ENCODE data around the gene PWP2. TPM values are rescaled to one million over a fixed set of nuclear protein-coding genes. Genes with fewer than 3 reads are reported as not detected.
A peak's percentile ranks its signal among the peaks of the same experiment; 100 is the strongest.
"Not testable (repeated sequence)": the region's sequence is repeated elsewhere in the genome, so short reads cannot be mapped to it uniquely, and the experiment has no call there.

Gene PWP2
- total RNA-seq, 1 donor from 2014 or later = 26.0 TPM

DNA sequence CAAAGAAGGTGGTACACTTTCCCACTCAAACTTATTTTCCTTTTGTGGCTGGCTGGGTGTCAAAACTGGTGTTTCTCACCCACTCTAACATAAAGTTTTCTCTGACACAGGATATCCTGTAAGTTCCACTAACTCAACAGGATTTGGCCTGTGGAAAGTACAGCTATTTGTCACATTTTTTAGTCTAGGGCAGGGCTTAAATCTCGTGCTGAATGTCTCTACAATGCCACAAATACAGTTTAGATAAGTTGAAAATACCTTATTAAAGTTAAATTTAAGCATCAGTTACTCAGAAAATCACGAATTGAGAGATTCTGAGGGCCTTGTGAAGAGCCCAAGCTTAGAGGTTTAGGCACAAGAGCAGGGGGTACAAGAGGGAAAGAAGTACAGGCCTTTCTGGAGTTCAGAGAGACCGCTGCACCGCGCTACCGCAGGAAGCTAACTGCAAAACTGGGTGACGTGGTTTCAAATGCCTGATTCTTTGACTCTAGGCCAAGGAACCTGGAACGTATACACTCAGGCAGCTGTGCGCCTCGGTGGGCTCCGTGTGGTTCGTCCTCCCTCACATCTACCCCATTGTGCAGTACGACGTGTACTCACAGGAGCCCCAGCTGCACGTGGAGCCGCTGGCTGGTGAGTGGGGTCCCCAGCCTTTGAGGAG lies 23.4 kb upstream of the PWP2 start:
- peak; percentile 14 for DNase-seq

DNA sequence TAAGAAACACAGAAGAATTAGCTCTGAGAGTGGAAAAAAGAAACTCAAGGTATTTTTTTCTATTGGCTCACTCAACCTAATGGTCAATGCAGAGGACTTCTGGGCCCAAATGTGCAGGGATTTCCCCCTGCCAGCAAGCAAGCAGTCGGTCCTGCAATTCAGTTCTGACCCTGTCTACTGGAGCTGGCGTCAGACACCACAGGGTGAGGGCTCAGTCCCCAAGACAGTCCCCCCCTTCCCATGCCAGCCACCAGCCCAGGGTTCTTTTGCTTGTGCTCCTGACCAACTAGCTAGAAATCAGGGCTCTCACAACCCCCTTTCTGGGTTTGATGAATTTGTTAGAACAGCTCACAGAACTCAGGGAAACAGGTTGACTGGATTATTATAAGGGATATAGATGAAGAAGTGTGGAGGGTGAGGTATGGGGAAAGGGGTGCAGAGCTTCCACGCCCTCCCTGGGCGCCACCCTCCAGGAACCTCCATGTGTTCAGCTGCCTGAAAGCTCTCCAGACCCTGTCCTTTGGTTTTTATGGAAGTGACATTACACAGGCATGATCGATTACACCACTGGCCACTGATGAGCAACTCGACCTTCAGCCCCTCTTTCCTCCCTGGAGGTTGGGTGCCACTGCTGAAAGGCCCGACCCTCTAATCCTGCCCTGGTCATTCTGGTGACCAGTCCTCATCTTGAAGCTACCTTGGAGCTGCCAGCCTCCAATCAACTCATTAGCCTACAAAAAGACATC lies 22.5 kb upstream of the PWP2 start:
- DNase-seq = no peak

DNA sequence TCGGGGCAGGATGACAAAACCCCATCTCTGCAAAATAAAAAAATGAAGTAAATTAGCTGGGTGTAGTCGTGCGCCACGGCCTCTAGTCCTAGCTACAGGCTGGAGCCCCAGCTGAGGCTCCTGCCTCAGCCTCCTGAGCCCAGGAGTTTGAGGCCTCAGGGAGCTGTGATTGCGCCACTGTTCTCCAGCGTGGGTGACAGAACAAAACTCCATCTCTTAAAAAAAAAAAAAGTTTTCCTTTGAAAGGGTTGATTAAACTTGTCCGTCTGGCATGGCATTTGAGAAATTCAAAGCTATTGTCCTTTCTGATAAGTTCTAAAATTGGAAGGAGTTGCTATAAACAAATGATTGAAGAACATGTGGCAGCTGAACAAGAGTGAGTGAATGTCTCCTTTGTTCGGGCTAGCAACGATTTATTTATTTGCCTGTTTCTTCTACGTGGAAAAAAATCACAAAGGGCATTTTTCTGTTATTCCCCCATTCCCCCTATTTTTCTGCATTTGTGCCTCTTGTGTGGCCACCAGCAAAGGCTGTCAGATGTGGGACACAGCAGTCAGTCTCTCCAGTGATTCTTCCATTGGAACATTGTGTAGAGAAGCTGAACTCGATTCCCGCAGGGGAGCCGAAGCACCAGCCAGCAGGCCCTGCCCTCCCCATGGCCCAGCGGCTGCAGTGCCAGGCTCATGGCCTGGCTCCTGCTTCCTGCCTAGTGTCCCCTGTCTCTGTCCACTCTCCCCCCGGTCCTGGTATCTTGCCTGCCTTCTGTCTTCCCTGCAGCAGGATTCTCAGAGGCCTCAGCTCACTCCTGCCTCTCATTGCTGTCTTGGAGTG lies 21.5 kb upstream of the PWP2 start:
- no peak for DNase-seq

DNA sequence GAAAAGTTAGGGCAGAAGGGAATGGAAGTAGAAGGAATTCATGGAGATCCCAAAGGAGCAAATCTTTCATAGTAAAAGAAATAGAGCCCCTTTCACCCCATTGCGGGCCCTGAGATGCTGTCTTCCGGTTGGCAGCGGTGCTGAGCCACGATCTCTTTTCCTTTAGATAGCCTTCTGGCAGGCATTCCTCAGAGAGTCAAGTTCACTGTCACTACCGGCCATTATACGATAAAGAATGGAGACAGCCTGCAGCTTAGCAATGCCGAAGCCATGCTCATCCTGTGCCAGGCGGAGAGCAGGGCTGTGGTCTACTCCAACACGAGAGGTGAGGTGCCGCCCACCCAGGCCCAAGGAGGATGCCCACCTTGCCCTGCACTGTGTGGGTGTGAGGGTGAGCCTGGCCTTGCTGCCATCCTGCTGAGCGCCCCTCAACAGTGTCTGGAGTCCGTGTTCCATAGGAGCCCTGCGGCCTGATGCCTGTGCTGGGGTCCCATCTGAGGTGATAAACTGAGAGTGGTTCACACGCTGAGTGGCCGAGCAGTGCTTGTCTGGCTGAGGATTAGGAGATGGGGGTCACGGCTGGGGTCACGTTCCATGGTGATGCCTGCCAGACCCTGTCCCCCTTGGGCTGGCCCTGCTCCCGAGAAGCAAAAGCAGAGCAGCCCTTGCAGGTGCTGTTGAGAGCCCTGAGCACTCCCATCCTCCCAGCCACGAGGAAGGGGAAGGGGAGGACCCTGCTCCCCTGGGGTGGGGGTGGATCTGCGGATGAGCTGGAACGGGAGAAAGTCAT lies 20.4 kb upstream of the PWP2 start:
- no peak for DNase-seq

DNA sequence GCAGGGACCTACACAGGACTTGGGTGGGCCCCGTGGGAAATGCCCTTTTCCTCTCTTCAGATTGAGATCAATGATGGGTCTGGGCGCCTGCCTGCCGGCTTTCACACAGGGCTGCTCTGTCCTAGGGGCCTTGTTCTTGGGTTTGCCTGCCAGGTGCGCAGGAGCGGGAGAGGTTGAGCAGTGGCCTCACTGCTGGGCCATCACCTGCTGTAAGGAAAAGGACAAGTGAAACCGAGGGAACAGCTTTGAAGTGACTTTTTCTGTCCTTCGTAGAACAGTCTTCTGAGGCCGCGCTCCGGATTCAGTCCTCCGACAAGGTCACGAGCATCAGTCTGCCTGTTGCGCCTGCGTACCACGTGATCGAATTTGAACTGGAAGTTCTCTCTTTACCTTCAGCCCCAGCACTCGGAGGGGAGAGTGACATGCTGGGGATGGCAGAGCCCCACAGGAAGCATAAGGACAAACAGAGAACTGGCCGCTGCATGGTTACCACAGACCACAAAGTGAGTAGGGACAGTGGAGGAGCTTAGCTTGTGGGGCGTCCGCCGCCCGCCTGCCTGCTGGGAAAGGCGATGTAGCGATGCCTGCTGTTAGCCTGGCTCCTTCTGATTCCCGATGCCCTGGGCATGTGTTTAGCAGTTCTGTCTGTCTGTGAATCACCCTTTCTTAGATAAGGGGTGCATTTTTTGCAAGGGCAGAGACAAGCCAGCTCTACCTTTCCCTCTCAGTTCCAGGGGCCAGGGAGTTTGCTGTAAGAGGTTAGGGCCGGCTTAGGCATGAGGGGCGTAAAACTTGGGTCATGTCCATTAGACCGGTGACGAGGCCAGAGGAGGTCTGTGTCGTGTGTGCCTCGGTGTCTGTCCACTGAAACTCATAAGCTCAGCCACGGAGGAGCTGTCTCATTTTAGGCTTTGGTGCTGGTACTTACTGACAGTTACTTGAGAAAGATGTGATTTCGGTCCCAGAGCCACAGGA lies 19.5 kb upstream of the PWP2 start:
- no peak for DNase-seq

DNA sequence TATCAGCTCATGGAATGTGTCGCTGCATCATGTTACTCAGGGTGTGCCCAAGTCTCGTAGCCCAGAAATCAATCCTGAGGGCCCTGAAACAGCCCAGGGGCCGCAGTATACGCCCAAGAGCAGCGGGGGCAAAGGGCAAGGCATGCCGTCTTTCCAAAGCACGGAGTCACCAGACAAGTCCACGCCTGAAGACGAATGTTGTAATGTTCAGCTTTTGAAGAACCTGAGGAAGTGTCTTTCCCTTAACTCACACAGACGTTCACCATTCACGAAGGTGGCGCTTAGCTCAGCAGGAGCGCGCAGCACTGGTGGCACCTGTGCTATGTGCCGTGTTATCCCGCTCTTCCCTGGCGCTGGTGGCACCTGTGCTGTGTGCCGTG lies 18.8 kb upstream of the PWP2 start:
- no peak for DNase-seq

DNA sequence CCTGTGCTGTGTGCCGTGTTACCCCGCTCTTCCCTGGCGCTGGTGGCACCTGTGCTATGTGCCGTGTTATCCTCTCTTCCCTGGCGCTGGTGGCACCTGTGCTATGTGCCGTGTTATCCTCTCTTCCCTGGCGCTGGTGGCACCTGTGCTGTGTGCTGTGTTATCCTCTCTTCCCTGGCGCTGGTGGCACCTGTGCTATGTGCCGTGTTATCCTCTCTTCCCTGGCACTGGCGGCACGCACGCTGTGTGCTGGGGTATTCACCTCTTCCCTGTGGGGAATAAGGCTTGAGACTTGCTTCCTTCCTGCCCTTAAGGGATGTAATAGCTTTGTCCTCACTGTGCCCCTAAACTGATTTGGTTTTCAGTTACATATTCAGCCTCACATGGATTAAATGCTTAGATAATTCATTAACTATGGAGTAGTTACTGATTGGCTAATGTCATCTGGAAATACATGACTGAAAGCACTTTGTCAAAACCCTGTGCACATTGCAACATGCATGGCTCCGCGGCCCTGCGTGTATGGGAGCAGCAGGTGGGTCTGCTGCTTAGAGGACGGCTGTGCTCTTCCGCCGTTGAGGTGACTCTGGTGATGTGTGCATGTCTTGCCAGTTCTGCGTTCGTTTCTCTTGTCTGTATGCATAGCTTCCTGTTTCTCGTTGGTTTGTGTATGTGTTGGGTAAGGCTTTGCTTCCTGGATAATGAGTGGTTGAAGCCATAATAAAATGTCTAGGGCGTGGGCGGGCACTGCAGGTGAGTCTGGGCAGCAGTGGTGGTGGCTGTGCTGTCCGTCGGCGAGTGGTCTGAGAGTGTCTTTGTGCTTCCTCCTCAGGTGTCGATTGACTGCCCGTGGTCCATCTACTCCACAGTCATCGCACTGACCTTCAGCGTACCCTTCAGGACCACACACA lies 17.9 kb upstream of the PWP2 start:
- DNase-seq = no peak

DNA sequence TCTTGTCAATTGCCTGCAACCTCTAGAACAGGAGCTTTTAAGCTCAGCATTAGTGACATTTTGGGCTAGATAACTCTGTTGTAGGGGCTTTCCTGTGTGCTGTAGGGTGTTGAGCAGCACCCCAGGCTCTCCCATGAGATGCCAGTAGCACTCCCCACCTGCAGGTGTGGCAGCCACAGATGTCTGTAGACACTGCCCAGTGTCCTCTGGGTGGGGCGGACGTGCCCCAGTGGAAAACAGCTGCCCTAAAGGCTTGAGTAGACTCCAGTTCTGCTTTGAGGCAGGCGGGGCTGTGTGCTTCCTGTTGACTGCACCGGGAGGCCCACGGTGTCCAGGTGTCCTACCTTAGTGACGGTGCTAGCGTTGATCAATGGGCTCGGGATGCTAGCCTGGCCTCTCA lies 16.9 kb upstream of the PWP2 start:
- no peak for DNase-seq

DNA sequence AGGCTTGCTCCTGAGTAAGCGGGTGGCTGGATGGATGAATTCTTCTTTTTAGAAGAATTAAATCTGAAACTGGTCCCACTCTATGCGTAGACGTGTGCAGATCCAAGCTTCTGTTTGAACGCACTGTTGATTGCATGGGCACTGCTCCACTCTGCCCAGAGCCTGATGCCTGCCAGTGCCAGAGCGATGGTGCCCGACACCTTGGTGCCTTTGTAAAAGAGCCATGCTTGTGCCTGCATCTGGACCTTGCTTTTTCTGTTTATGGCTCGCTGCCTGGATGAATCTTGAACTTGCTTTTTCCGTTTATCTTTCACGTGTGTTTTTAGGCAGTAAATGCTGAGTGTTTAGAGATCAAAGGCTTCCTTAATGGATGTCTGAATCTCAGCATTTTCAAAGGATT lies 15.0 kb upstream of the PWP2 start:
- DNase-seq = no peak

DNA sequence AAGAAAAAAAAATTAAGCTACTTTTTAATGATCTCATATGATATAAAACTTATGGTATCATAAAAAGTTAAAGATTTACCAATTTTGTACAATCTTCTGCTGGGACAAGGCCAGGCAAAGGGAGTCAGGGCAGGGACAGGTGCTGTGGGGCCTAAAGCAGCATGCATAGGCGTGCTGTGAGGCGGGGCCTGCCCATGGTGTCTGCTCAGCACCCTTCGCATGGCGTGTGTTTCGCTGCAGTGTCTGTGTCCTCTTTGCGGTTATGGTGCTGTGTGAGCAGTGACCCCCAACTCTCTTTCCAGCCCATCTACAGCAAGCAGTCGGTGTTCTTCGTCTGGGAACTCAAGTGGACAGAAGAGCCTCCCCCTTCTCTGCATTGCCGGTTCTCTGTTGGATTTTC lies 13.4 kb upstream of the PWP2 start:
- peak; percentile 41 for DNase-seq

DNA sequence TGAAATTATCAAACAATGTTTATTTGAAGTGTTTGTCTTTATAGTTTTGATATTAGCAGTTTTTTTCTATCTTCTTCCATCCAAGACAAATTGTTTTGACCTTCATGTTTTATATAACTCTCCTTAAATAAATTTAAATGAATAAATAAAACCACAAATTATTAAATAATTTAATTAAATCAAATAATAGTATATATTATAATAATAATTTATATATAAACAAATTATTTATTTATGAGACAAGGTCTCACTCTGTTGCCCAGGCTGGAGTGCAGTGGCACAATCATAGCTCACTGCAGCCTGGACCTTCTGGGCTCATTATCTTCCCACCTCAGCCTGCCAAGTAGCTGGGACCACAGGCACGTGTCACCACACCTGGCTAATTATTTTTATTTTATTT lies 12.4 kb upstream of the PWP2 start:
- no peak for DNase-seq

DNA sequence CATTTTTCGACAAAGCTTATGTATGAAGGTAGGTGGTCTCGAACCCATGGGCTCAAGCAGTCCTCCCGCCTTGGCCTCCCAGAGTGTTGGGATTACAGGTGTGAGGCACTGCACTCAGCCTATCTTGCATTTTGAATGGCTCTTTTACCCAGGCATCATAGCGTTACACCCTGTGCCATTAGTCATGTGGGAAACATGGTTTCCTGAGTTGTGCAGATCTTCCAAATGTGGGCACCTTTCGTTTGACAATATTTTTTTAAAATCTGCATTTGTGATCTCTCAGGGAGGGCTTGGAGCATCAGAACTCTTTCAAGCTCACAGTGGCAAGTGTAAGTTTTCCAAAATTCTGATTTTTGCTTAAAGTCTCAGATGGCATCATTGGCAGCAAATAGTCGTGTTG lies 8.7 kb upstream of the PWP2 start:
- DNase-seq = not testable (repeated sequence)

DNA sequence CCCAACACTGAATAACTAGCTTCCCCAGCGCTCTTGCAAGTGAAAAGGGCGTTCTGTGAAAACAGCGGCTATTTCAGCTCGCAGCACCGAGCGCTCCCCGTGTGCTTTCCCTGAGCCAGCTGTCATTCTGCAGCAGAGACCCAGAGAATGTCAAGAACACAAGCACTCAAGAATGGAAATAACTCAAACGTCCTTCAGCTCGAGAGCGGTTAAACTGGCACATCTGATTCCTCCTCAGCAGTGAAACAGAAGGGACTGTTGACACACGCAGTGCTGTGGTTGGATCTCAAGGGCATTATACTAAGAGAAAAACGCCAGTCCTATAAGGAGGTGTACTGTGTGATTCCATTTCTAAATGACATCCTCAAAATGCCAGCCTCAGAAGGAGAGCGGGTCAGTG lies 8.2 kb upstream of the PWP2 start:
- not testable (repeated sequence) for DNase-seq

DNA sequence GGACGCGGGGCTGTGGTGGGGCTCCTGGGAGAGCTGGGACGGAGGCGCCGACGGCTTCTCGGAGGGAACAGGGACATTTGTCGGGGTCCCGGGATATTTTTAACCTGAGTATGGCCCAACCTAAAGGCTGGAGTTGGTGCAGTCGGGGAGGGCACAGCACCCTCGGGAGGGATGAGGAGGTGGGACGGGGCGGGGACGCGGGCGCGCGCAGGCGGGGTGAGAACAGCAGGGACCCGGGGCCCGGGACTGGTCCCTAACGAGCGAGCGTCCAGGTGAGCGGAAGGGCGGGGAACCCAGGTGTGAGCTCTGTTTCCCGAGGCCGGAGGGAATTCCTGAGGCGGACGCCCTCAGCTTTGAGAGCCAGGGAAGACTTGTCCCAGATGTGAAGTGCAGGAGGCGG lies 390 bp downstream of the PWP2 start:
- DNase-seq = not testable (repeated sequence)

DNA sequence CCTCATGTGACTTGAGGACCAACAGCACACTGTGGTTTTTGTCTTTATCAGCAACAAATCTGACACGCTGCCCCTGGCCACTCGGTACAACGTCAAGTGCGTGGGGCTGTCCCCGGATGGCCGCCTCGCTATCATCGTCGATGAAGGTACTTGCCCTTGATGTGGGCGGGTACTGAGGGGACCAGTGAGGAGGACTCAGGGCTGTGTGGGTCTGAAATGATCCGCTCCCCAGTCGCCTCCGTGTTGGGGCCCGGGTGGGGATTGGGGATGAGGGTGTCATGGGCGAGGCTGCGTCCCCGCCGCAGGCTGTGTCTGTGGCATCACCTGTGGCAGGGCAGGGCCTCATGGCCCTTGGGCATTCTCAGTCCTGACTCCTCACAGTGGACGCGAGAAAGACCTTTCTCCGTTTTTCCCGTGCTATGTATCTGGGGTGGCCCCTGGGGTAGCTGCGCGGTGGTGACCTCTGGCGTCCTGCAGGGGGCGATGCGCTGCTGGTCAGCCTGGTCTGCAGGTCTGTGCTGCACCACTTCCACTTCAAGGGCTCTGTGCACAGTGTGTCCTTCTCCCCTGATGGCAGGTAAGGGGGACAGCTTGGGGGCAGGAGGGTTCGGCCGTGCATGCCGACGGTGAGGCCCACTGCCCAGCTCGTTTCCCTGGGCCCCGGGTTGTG lies 6.6 kb downstream of the PWP2 start:
- not testable (repeated sequence) for DNase-seq

DNA sequence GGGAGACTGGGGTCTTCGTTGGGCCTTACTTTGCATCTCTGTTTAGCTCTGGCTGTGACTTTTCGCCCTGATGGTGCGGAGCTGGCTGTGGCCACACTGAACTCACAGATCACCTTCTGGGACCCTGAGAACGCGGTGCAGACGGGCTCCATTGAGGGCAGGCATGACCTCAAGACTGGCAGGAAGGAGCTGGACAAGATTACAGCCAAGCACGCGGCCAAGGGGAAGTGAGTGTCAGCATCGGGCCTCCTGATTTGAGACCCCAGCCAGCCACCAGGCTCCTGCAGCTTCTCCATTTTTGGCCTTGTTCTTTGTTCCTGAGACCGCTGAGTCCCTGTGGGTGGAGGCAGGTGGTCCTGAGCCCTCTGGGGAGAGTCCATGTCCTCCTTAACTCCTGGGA lies 14.9 kb downstream of the PWP2 start:
- DNase-seq = not testable (repeated sequence)

DNA sequence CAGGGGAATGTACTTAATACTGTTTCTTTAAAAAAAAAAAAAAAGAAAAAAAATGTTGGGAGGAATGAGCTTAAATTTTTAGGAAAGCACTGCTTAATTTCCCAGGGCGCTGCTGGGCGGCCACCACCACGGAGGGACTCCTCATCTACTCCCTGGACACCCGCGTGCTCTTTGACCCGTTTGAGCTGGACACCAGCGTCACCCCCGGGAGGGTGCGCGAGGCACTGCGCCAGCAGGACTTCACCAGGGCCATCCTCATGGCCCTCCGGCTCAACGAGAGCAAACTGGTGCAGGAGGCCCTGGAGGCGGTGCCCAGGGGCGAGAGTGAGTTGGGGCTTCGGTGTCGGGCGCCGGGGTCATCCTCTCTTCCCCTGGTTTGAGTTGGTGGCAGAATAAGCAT lies 20.6 kb downstream of the PWP2 start:
- DNase-seq = not testable (repeated sequence)

DNA sequence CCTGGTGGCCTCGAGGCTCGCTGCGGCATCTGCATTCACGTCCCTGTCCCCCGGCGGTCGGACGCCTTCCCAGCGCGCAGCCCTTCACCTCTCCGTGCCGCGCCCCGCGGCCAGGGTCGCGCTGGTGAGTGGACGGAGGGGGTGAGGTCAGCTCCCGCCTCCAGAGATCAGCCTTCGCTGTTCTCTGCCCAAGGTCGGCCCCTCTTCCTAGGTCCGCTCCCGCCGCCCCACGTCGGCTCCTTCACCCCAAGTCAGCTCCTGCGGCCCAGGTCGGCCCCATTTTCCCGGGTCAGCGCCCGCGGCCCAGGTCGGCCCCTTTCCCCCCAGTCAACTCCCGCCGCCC lies 26.5 kb downstream of the PWP2 start:
- DNase-seq = not testable (repeated sequence)

DNA sequence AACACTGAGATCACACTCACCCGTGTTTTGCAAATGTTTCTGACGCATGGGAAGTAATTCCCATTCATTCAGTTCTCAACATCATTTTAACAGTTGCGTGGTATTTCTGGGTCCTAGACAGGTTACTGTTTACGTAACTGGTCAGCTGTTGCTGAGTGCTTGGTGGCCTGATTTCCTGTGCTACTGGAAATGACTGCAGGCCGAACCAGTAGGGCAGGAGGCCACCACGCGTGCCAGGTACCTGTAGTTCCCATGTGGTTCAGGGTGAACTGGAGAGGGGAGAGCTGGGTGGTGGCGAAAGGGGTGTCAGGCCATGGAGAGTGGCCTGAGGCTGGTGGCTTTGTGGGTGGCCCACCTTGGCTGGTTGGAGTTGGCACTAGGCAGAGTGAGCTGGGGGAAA lies 27.5 kb downstream of the PWP2 start:
- DNase-seq = not testable (repeated sequence)

DNA sequence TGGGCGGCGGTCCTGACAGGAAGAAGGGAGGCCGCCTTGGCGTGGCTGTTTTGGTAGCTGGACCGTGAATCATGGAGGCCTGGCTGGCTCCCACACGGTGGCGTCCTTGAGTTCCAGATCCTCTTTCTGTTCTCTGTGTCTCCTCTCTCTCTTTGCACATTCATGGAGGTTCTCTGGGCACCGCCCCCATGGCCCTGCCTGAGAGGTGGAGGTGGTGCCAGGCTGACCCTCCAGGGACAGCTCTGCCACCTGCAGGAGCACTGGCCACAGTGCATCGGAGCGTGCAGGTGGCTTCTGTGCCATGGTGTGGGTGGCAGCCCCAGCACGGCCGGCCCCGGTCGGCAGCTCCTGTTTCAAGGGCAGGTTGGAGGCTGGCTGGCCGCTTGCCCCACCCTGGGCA lies 30.8 kb downstream of the PWP2 start:
- DNase-seq = not testable (repeated sequence)

All from tongue (tissue), 2 donors.